ENCODE results near the gene PLLP.

- no peak for TF ChIP-seq EZH2phosphoT487 (IDR thresholded peaks at IDR 0.05; ENCODE audit: low read length)
- no peak for TF ChIP-seq CTCF (IDR thresholded peaks at IDR 0.05; ENCODE audit: low read length)
- no peak for TF ChIP-seq EZH2 (optimal IDR thresholded peaks at IDR 0.05; ENCODE audit: low read depth, low read length)
Observed at GRCh38 chr16:57240851-57241250, 43.6 kb downstream of the PLLP start.
